ENCODE results near the gene CSMD2.

CSMD2 gene

GRCh38 chr1:33541966-33542365, 623.1 kb downstream of the CSMD2 start:
- no peak overlapping the region for H2AFZ ChIP-seq (ENCODE audit: low read depth, low read length, severe bottlenecking)
- H3K4me2 ChIP-seq (ENCODE audit: low read depth, low read length, poor library complexity, severe bottlenecking): no peak overlapping the region
- H3K9ac ChIP-seq (ENCODE audit: low read length): no peak overlapping the region
- H3K9me2 ChIP-seq (replicated peaks; ENCODE audit: insufficient read depth, low read length): no peaks in the 10 kb centered on the region
- no peaks in the 10 kb centered on the region for H3K27me3 ChIP-seq (ENCODE audit: low read length)
- no peak overlapping the region for H3K4me3 ChIP-seq (ENCODE audit: insufficient read depth, low read length, poor library complexity, severe bottlenecking)
- no peak overlapping the region for H3K27ac ChIP-seq (ENCODE audit: low read depth, low read length)
- no peaks in the 10 kb centered on the region for H3F3A ChIP-seq (ENCODE audit: insufficient read depth)
- TF ChIP-seq CTCF (IDR thresholded peaks at IDR 0.05; ENCODE audit: insufficient read depth, low read length, poor library complexity, severe bottlenecking) (no peak), EZH2phosphoT487 (conservative IDR thresholded peaks at IDR 0.05; ENCODE audit: low read length) (no peak)
- H3K36me3 ChIP-seq (ENCODE audit: low read length): no peaks in the 10 kb centered on the region
- no peaks in the 10 kb centered on the region for H4K20me1 ChIP-seq (ENCODE audit: low read depth, low read length)
- no peaks in the 10 kb centered on the region for H3K79me2 ChIP-seq (ENCODE audit: insufficient read depth, low read length)
- no peaks in the 10 kb centered on the region for H3K9me3 ChIP-seq (ENCODE audit: insufficient read depth, low read length)

- H3K9me3 ChIP-seq (ENCODE audit: insufficient read depth, low read length): no peaks in the 10 kb centered on the region
- H3K4me3 ChIP-seq (ENCODE audit: insufficient read depth, low read length, poor library complexity, severe bottlenecking): no peak overlapping the region
- H3K79me2 ChIP-seq (ENCODE audit: insufficient read depth, low read length): no peaks in the 10 kb centered on the region
- no peak for TF ChIP-seq CTCF (IDR thresholded peaks at IDR 0.05; ENCODE audit: insufficient read depth, low read length, poor library complexity, severe bottlenecking)
- TF ChIP-seq EZH2phosphoT487 (conservative IDR thresholded peaks at IDR 0.05; ENCODE audit: low read length): no peak
- no peak overlapping the region for H3K4me2 ChIP-seq (ENCODE audit: low read depth, low read length, poor library complexity, severe bottlenecking)
- no peaks in the 10 kb centered on the region for H3K9me2 ChIP-seq (replicated peaks; ENCODE audit: insufficient read depth, low read length)
- H2AFZ ChIP-seq (ENCODE audit: low read depth, low read length, severe bottlenecking): no peak overlapping the region
- no peaks in the 10 kb centered on the region for H4K20me1 ChIP-seq (ENCODE audit: low read depth, low read length)
- no peak overlapping the region for H3K27ac ChIP-seq (ENCODE audit: low read depth, low read length)
- no peaks in the 10 kb centered on the region for H3K27me3 ChIP-seq (ENCODE audit: low read length)
- H3K9ac ChIP-seq (ENCODE audit: low read length): no peak overlapping the region
- H3K36me3 ChIP-seq (ENCODE audit: low read length): no peaks in the 10 kb centered on the region
- no peaks in the 10 kb centered on the region for H3F3A ChIP-seq (ENCODE audit: insufficient read depth)
These were observed 627.1 kb downstream of the CSMD2 start for GRCh38 chr1:33537885-33538284.

DNA sequence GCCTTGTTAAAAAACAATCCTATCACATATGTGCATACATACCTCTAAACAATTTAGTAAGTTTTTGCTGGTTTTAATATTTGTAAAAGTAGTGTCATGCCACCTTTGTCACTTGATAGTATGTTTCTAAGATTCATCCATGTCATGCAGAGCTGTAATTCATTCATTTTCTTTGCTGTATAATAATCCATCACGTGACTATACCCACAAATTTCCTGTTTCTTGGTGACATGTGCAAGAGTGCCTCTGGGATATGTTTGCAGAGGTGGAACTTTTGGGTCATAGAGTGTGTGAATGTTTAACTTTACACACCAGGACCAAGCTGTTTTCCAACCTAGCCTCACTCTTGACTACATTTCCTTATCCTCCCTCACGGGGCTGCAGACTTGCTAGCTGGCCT, 629.7 kb downstream of the CSMD2 start:
- H3K79me2 ChIP-seq (ENCODE audit: insufficient read depth, low read length): no peaks in the 10 kb centered on the region
- no peaks in the 10 kb centered on the region for H3K36me3 ChIP-seq (ENCODE audit: low read length)
- H3K9me3 ChIP-seq (ENCODE audit: insufficient read depth, low read length): no peaks in the 10 kb centered on the region
- H3K27me3 ChIP-seq (ENCODE audit: low read length): no peaks in the 10 kb centered on the region
- no peaks in the 10 kb centered on the region for H3F3A ChIP-seq (ENCODE audit: insufficient read depth)
- H2AFZ ChIP-seq (ENCODE audit: low read depth, low read length, severe bottlenecking): no peak overlapping the region
- H3K4me3 ChIP-seq (ENCODE audit: insufficient read depth, low read length, poor library complexity, severe bottlenecking): no peak overlapping the region
- no peak overlapping the region for H3K27ac ChIP-seq (ENCODE audit: low read depth, low read length)
- H4K20me1 ChIP-seq (ENCODE audit: low read depth, low read length): no peaks in the 10 kb centered on the region
- H3K4me2 ChIP-seq (ENCODE audit: low read depth, low read length, poor library complexity, severe bottlenecking): no peak overlapping the region
- H3K9ac ChIP-seq (ENCODE audit: low read length): no peak overlapping the region
- H3K9me2 ChIP-seq (replicated peaks; ENCODE audit: insufficient read depth, low read length): no peaks in the 10 kb centered on the region
- TF ChIP-seq EZH2phosphoT487 (conservative IDR thresholded peaks at IDR 0.05; ENCODE audit: low read length): no peak
- TF ChIP-seq CTCF (IDR thresholded peaks at IDR 0.05; ENCODE audit: insufficient read depth, low read length, poor library complexity, severe bottlenecking): no peak

GRCh38 chr1:33532936-33533335, 632.1 kb downstream of the CSMD2 start:
- no peak overlapping the region for H3K27ac ChIP-seq (ENCODE audit: low read depth, low read length)
- no peak overlapping the region for H3K9ac ChIP-seq (ENCODE audit: low read length)
- no peaks in the 10 kb centered on the region for H3K36me3 ChIP-seq (ENCODE audit: low read length)
- no peak overlapping the region for H3K4me3 ChIP-seq (ENCODE audit: insufficient read depth, low read length, poor library complexity, severe bottlenecking)
- no peaks in the 10 kb centered on the region for H3K79me2 ChIP-seq (ENCODE audit: insufficient read depth, low read length)
- no peaks in the 10 kb centered on the region for H3K27me3 ChIP-seq (ENCODE audit: low read length)
- no peaks in the 10 kb centered on the region for H4K20me1 ChIP-seq (ENCODE audit: low read depth, low read length)
- H3K9me3 ChIP-seq (ENCODE audit: insufficient read depth, low read length): no peaks in the 10 kb centered on the region
- no peak overlapping the region for H2AFZ ChIP-seq (ENCODE audit: low read depth, low read length, severe bottlenecking)
- TF ChIP-seq EZH2phosphoT487 (conservative IDR thresholded peaks at IDR 0.05; ENCODE audit: low read length): no peak
- H3K4me2 ChIP-seq (ENCODE audit: low read depth, low read length, poor library complexity, severe bottlenecking): no peak overlapping the region
- no peaks in the 10 kb centered on the region for H3K9me2 ChIP-seq (replicated peaks; ENCODE audit: insufficient read depth, low read length)
- H3F3A ChIP-seq (ENCODE audit: insufficient read depth): no peaks in the 10 kb centered on the region
